ENCODE data around the gene NFIX.

NFIX gene

DNA sequence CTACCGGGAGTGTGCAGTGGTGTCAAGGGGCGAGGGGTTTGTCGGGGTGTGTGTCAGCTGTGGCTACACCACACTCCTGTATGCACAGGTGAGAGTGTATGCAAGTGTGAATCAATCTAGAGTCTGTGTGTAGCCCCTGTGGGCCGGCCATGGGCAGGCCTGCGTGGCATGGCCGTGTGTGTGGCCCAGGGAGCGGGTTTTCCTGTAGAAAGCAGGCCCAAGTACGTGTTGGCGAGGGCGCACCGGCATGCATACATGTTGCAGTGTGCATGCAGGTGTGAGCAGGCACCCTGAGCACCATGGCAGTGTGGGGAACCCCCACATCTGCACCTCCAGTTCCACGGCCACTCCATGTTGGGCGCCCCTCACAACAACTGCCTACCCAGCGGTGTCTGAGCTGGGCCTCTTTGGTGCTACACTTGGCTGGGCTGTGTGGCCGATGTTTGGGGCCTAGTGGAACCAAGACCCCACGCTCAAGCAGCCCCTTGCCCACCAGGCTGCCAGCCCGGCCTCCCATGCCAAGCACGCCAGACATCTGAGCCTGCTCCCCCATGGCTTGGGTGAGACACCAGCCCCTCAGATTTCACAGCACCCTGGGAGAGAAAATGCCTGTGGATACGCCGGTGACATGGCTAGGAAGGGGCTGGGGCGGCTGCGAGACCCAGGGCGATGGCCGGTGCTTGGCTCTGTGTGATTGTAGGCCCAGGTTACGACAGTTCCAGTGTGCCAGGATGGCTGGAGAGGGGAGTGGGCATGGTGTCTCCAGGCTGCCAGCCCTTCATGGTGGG is 2.1 kb downstream of the NFIX start:
- peaks cover 35% of the 10 kb centered on the region for H3K4me1 ChIP-seq (ENCODE audit: control insufficient read depth, insufficient read depth, low read length)
- H3K9me3 ChIP-seq (ENCODE audit: control insufficient read depth, low read length), result no peaks in the 10 kb centered on the region
- no peaks in the 10 kb centered on the region for H3K36me3 ChIP-seq (ENCODE audit: control insufficient read depth, insufficient read depth, low read length)
- H3K4me3 ChIP-seq (ENCODE audit: low read length), result peak overlapping the region; percentile 28
- no peaks in the 10 kb centered on the region for H3K27me3 ChIP-seq (ENCODE audit: control insufficient read depth, insufficient read depth, low read length)
- peak overlapping the region; percentile 69 for H3K9ac ChIP-seq (ENCODE audit: low read length)

DNA sequence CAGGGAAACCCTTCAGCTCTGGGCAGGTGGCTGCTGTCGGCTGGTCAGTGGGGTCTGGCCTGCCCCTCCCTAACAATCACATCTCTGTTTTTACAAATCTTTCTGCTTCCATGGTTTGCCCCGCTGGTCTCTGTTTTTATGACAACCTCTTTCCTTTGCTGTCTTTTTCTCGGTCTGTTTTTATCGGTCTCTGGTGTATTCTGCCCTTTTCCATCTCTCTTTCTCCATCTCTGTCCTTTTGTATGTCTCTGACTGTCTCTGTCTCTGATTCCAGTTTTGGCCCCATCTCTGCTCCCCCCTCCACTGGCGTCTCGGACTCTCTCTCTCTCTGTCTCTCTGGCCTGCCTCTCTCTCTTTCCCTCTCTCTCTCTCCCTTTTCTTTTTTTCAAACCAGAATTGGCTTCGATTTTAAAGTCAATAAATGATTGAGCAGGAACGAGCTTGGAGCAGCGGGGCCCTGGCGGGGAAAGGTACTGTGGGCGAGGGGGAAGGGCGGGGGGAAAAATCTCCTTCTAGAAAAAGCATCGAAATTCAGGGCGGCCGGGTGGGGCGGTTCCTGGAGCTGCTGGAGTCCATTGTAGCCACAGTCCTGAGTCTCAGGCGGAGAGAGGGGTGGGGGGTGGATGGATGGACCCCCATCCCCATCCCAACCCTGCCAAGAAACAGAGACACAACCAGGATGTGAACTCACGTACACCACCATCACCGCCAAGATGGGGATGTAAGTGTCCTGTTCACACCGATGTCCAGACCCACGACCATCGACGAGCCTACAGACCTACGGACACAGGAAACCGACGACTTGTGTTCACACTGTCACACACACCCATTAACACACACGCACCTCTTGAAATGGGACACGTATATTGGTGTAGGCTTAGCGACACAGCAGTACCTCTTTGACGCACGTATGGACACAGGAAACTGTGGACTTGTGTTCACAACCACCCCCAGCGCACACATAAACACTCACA is 3.0 kb downstream of the NFIX start:
- Histone ChIP-seq H3K9ac (ENCODE audit: low read length) (peak overlapping the region; percentile 22), H3K27me3 (ENCODE audit: control insufficient read depth, insufficient read depth, low read length) (no peaks in the 10 kb centered on the region), H3K9me3 (ENCODE audit: control insufficient read depth, low read length) (no peaks in the 10 kb centered on the region), H3K36me3 (ENCODE audit: control insufficient read depth, insufficient read depth, low read length) (no peaks in the 10 kb centered on the region), H3K4me3 (ENCODE audit: low read length) (no peak overlapping the region), H3K4me1 (ENCODE audit: control insufficient read depth, insufficient read depth, low read length) (peaks cover 44% of the 10 kb centered on the region)

- no peaks in the 10 kb centered on the region for H3K36me3 ChIP-seq (ENCODE audit: control insufficient read depth, insufficient read depth, low read length)
- no peaks in the 10 kb centered on the region for H3K27me3 ChIP-seq (ENCODE audit: control insufficient read depth, insufficient read depth, low read length)
- peaks cover 65% of the 10 kb centered on the region for H3K4me1 ChIP-seq (ENCODE audit: control insufficient read depth, insufficient read depth, low read length)
- H3K9me3 ChIP-seq (ENCODE audit: control insufficient read depth, low read length), result no peaks in the 10 kb centered on the region
- H3K4me3 ChIP-seq (ENCODE audit: low read length), result no peak overlapping the region
- no peak overlapping the region for H3K9ac ChIP-seq (ENCODE audit: low read length)
Observed at GRCh38 chr19:13001166-13001501, 5.9 kb downstream of the NFIX start.

DNA sequence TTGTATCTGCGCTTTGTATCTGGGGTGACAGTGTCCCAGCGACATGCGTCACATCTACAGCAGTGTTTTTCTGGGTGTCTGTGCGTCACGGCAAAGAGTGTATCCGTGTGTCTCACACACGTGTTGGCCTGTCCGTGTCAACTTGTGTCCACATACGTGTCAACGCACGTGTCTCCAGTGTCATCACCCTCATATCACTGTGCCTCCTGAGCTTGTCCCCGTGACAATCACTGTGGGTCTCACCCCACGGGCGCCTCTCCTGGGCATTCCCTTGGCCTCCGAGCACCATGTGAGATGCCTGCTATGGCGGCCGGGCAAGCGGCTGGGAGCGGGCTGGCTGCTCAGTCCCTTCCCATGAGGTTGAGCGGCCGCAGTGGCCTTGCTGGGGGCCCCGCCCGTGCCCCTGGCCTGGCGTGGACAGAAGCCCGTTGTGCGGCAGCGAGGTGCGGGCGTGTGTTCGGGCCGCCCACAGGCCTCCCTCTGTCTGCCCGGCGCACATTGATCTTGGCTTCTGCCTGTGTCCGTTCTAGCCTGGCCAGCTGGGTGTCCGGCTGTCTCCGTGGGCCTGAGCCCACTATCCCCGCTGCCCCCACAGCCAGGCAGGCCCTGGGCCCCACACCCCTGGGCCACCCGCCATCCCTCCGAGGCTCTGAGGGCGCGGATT is 6.4 kb downstream of the NFIX start:
- peaks cover 69% of the 10 kb centered on the region for H3K4me1 ChIP-seq (ENCODE audit: control insufficient read depth, insufficient read depth, low read length)
- H3K27me3 ChIP-seq (ENCODE audit: control insufficient read depth, insufficient read depth, low read length), result no peaks in the 10 kb centered on the region
- H3K36me3 ChIP-seq (ENCODE audit: control insufficient read depth, insufficient read depth, low read length), result no peaks in the 10 kb centered on the region
- no peak overlapping the region for H3K4me3 ChIP-seq (ENCODE audit: low read length)
- peak overlapping the region; percentile 53 for H3K9ac ChIP-seq (ENCODE audit: low read length)
- no peaks in the 10 kb centered on the region for H3K9me3 ChIP-seq (ENCODE audit: control insufficient read depth, low read length)

DNA sequence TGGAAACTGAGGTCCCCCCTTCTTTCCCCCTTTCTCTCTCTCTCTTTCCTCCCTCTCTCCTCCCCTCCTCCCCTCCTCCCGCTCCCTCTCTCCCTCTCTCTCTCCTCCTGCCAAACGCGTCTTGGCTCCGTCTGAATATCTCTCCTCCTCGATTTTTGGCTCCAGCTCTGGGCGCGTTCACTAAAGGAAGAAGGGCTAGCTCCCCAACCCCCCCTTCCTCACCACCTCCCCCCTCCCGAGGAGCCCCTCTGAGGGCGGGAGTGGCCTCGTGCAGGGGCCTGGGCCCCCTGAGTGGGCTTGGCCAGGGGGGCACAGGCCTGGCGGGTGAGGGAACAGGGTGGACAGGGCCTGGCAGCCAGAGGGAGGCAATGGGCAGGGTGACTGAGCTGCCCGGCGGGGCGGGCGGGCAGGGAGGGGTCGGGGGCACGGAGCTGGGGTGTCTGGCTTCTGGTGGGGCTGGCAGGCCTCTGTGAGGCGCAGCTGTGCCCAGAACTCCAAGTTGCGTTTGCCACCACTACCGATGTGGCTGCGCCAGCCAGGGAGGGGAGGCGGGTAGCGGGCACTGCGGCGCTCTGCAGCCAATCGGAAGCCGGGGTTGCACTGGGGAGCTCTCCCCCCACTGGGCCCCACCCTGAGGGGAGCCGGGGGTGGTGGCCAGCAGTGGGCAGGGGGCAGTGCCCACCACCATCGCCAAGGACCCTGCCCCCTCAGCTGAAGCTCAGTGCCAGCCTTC is 7.1 kb downstream of the NFIX start:
- H3K4me3 ChIP-seq (ENCODE audit: low read length), result no peak overlapping the region
- H3K36me3 ChIP-seq (ENCODE audit: control insufficient read depth, insufficient read depth, low read length), result no peaks in the 10 kb centered on the region
- no peaks in the 10 kb centered on the region for H3K27me3 ChIP-seq (ENCODE audit: control insufficient read depth, insufficient read depth, low read length)
- H3K9ac ChIP-seq (ENCODE audit: low read length), result peak overlapping the region; percentile 53
- no peaks in the 10 kb centered on the region for H3K9me3 ChIP-seq (ENCODE audit: control insufficient read depth, low read length)
- peaks cover 71% of the 10 kb centered on the region for H3K4me1 ChIP-seq (ENCODE audit: control insufficient read depth, insufficient read depth, low read length)

DNA sequence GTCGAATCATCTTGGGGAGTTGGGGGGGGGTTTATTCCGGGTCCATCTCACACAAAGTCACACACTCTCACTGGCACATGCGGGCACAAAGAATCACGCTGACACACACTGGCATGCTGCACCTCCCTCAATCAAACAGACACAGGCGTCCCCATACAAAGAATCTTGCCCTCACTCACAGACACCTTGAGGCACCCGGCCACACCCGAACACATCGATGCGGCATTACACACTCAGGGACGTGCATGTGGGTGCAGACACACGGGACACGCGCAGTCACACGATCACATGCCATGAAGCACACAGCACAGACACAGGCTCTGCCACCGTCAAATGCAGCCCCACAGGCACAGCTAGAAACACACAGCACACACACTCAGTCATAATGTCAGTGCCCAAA is 7.8 kb downstream of the NFIX start:
- H3K4me3 ChIP-seq (ENCODE audit: low read length), result no peak overlapping the region
- H3K4me1 ChIP-seq (ENCODE audit: control insufficient read depth, insufficient read depth, low read length), result peaks cover 69% of the 10 kb centered on the region
- no peaks in the 10 kb centered on the region for H3K36me3 ChIP-seq (ENCODE audit: control insufficient read depth, insufficient read depth, low read length)

DNA sequence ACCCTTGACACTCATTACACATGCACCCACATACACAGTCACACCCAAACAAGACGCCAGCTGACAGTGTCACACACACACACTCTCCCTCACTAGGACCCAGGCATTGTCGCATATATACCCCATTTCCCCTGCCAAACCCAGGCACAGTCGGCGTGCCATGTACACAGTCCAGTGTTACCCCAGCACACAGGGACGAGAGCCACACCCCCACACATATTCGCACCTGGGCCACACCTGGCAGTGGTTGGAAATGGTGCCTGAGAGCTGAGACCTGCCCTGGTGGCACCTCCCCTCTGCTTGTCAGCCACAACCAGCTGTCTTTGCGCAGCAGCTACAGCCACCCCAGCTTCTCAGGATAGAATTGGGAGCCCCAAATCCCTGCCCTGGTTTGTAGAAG is 9.0 kb downstream of the NFIX start:
- Histone ChIP-seq H3K27me3 (ENCODE audit: control insufficient read depth, insufficient read depth, low read length) (no peaks in the 10 kb centered on the region), H3K9ac (ENCODE audit: low read length) (peak overlapping the region; percentile 24), H3K4me3 (ENCODE audit: low read length) (no peak overlapping the region), H3K9me3 (ENCODE audit: control insufficient read depth, low read length) (no peaks in the 10 kb centered on the region), H3K36me3 (ENCODE audit: control insufficient read depth, insufficient read depth, low read length) (no peaks in the 10 kb centered on the region), H3K4me1 (ENCODE audit: control insufficient read depth, insufficient read depth, low read length) (peaks cover 79% of the 10 kb centered on the region)

More for the DNA sequence above, 7.8 kb downstream of the NFIX start:
- Histone ChIP-seq H3K27me3 (ENCODE audit: control insufficient read depth, insufficient read depth, low read length) (no peaks in the 10 kb centered on the region), H3K9ac (ENCODE audit: low read length) (no peak overlapping the region), H3K9me3 (ENCODE audit: control insufficient read depth, low read length) (no peaks in the 10 kb centered on the region)

GRCh38 chr19:13005253-13005652 is 10.0 kb downstream of the NFIX start:
- no peak overlapping the region for H3K9ac ChIP-seq (ENCODE audit: low read length)
- H3K27me3 ChIP-seq (ENCODE audit: control insufficient read depth, insufficient read depth, low read length), result no peaks in the 10 kb centered on the region
- no peaks in the 10 kb centered on the region for H3K9me3 ChIP-seq (ENCODE audit: control insufficient read depth, low read length)
- H3K4me1 ChIP-seq (ENCODE audit: control insufficient read depth, insufficient read depth, low read length), result peaks cover 89% of the 10 kb centered on the region
- H3K36me3 ChIP-seq (ENCODE audit: control insufficient read depth, insufficient read depth, low read length), result no peaks in the 10 kb centered on the region
- no peak overlapping the region for H3K4me3 ChIP-seq (ENCODE audit: low read length)

DNA sequence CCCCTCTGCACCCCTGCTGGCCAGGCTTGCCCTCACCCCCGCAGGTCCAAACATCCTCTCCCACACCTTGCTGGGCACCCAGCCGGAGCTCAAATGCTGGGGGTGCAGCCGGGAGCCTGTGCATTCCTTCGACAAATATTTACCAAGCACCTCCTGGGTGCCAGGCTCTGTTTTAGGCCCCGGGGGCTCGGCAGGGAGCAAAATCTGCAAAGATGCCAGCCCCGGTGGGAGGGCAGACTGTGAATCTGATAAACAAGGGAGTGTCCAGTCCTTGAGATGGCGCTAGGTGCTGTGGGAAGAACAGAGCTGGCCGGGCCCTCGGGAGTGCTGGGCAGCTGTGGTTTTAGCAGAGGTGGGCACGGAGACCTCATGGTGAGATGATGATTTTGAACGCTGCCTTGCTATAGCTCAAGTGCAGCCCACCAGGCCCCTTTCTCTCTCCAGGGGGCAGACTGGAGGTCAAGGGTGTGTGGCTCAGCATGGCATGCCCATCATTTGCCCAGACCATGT is 10.6 kb downstream of the NFIX start:
- no peaks in the 10 kb centered on the region for H3K36me3 ChIP-seq (ENCODE audit: control insufficient read depth, insufficient read depth, low read length)
- no peaks in the 10 kb centered on the region for H3K9me3 ChIP-seq (ENCODE audit: control insufficient read depth, low read length)
- H3K9ac ChIP-seq (ENCODE audit: low read length), result no peak overlapping the region
- no peak overlapping the region for H3K4me3 ChIP-seq (ENCODE audit: low read length)
- H3K27me3 ChIP-seq (ENCODE audit: control insufficient read depth, insufficient read depth, low read length), result no peaks in the 10 kb centered on the region
- H3K4me1 ChIP-seq (ENCODE audit: control insufficient read depth, insufficient read depth, low read length), result peaks cover 93% of the 10 kb centered on the region

- Histone ChIP-seq H3K4me1 (ENCODE audit: control insufficient read depth, insufficient read depth, low read length) (peaks cover 87% of the 10 kb centered on the region), H3K9ac (ENCODE audit: low read length) (no peak overlapping the region), H3K4me3 (ENCODE audit: low read length) (no peak overlapping the region), H3K36me3 (ENCODE audit: control insufficient read depth, insufficient read depth, low read length) (no peaks in the 10 kb centered on the region), H3K27me3 (ENCODE audit: control insufficient read depth, insufficient read depth, low read length) (no peaks in the 10 kb centered on the region), H3K9me3 (ENCODE audit: control insufficient read depth, low read length) (no peaks in the 10 kb centered on the region)
Observed at GRCh38 chr19:13006431-13007281, 11.4 kb downstream of the NFIX start.
